Chondrocyte (in vitro differentiated cells): ENCODE results near the gene STX2. TPM values are rescaled to one million over a fixed set of nuclear protein-coding genes. Genes with fewer than 3 reads are reported as not detected.

Experiments
- DNase-seq: peaks from one replicate; pipeline ENCODE4 v3.0.0; 2021; ENCODE audit warnings: mixed read lengths, low spot score
- H3K27ac Mint-ChIP-seq: one replicate; pipeline ENCODE4 v1.8.0; 2021; ENCODE audit warnings: mild to moderate bottlenecking, moderate library complexity, mixed read lengths; ENCODE audit not compliant: unreplicated experiment
- H3K27me3 Mint-ChIP-seq: 2 replicates; pipeline ENCODE4 v1.8.0; 2021; ENCODE audit warnings: low read depth, mixed read lengths
- H3K36me3 Mint-ChIP-seq: 2 replicates; pipeline ENCODE4 v1.8.0; 2021; ENCODE audit warnings: low read depth, mixed read lengths
- H3K4me1 Mint-ChIP-seq: 2 replicates; pipeline ENCODE4 v1.8.0; 2021; ENCODE audit warnings: low read depth, mild to moderate bottlenecking, mixed read lengths
- H3K4me3 Mint-ChIP-seq: one replicate; pipeline ENCODE4 v1.8.0; 2021; ENCODE audit warnings: mild to moderate bottlenecking, moderate library complexity, mixed read lengths; ENCODE audit not compliant: unreplicated experiment
- H3K9me3 Mint-ChIP-seq: 2 replicates; pipeline ENCODE4 v1.8.0; 2021; ENCODE audit warnings: low read depth, mixed read lengths
- CTCF ChIP-seq: fragments of 200-600 bp; sonication (generic); IDR thresholded peaks from 2 replicates; pipeline ENCODE4 v1.5.0; 2021; ENCODE audit warnings: antibody characterized with exemption, mild to moderate bottlenecking, moderate library complexity
- total RNA-seq: library from RNA; stranded (reverse); gene quantifications from 3 replicates; pipeline ENCODE4 v1.2.1, GENCODE V29; 2021

Gene STX2
- total RNA-seq, 1 donor from 2014 or later, result 40.4 TPM

- Mint-ChIP-seq H3K27ac (no peak overlapping the region), H3K27me3 (no peaks in the 10 kb centered on the region), H3K4me3 (no peak overlapping the region), H3K9me3 (no peaks in the 10 kb centered on the region), H3K4me1 (no peaks in the 10 kb centered on the region), H3K36me3 (peaks cover 33% of the 10 kb centered on the region)
- no peak for DNase-seq
- TF ChIP-seq CTCF, result no peak
Measured at GRCh38 chr12:130796985-130797686, 41.9 kb downstream of the STX2 start.

- Mint-ChIP-seq H3K36me3 (peaks cover 33% of the 10 kb centered on the region), H3K4me3 (no peak overlapping the region), H3K4me1 (no peaks in the 10 kb centered on the region), H3K27ac (no peak overlapping the region), H3K27me3 (no peaks in the 10 kb centered on the region), H3K9me3 (no peaks in the 10 kb centered on the region)
- TF ChIP-seq CTCF, result no peak
- DNase-seq, result no peak
Measured at GRCh38 chr12:130795906-130796305, 43.1 kb downstream of the STX2 start.

GRCh38 chr12:130793554-130793849, 45.5 kb downstream of the STX2 start:
- no peak overlapping the region for H3K4me3 Mint-ChIP-seq
- H3K4me1 Mint-ChIP-seq, result peaks cover 6% of the 10 kb centered on the region
- no peak for TF ChIP-seq CTCF
- H3K36me3 Mint-ChIP-seq, result peaks cover 26% of the 10 kb centered on the region
- no peaks in the 10 kb centered on the region for H3K9me3 Mint-ChIP-seq
- H3K27ac Mint-ChIP-seq, result no peak overlapping the region
- H3K27me3 Mint-ChIP-seq, result no peaks in the 10 kb centered on the region
- DNase-seq, result no peak

GRCh38 chr12:130792821-130793553, 46.1 kb downstream of the STX2 start:
- H3K36me3 Mint-ChIP-seq, result peaks cover 24% of the 10 kb centered on the region
- H3K27ac Mint-ChIP-seq, result no peak overlapping the region
- peaks cover 10% of the 10 kb centered on the region for H3K4me1 Mint-ChIP-seq
- no peak overlapping the region for H3K4me3 Mint-ChIP-seq
- TF ChIP-seq CTCF, result no peak
- no peaks in the 10 kb centered on the region for H3K9me3 Mint-ChIP-seq
- no peak for DNase-seq
- no peaks in the 10 kb centered on the region for H3K27me3 Mint-ChIP-seq

GRCh38 chr12:130791629-130792028, 47.4 kb downstream of the STX2 start:
- no peak overlapping the region for H3K27ac Mint-ChIP-seq
- no peak overlapping the region for H3K4me3 Mint-ChIP-seq
- no peak for DNase-seq
- no peak for TF ChIP-seq CTCF
- no peaks in the 10 kb centered on the region for H3K9me3 Mint-ChIP-seq
- no peaks in the 10 kb centered on the region for H3K27me3 Mint-ChIP-seq
- peaks cover 15% of the 10 kb centered on the region for H3K4me1 Mint-ChIP-seq
- H3K36me3 Mint-ChIP-seq, result peaks cover 16% of the 10 kb centered on the region
